ENCODE data around the gene SLC28A3. TPM values are rescaled to one million over a fixed set of nuclear protein-coding genes. Genes with fewer than 3 reads are reported as not detected.

Gene SLC28A3
- total and polyA plus RNA-seq, 2 donors (not counting 3 experiments of a cell fraction or from before 2014, with no cell fraction given), result not detected

DNA sequence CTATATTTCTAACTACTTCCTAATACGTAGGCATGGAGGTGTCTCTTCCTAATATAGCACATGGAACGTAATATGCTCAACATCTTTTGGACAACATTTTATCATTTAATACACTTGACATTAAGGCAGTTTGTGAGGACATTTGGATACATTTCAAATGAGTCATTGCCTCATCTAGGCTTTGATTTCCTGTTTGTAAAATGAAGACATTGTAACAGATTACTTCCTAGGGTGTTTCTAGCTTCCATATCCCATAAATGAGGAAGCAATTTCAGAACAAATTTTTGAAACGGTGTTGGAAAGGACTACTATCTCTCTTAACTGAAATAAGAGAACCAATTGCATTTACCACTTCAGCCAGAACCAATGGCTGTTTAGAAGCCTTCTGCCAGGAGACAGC lies 38.7 kb downstream of the SLC28A3 start:
- no peaks in the 10 kb centered on the region for H3K79me2 ChIP-seq (ENCODE audit: control insufficient read depth, insufficient read depth, low read length)
- H4K20me1 ChIP-seq (replicated peaks; ENCODE audit: control insufficient read depth, extremely low read depth, insufficient read depth, low read length), result no peaks in the 10 kb centered on the region
- FAIRE-seq (peak; percentile 76), DNase-seq (ENCODE audit: low read depth, low spot score) (peak; percentile 22)
- dilution Hi-C loops (cut with MboI; ENCODE audit: extremely low pct_ligation_motif_present, low sequenced_read_pairs), result no loop called here
- ChIA-PET CTCF (no interaction called here), POLR2A (no interaction called here)
- H3K9me1 ChIP-seq (replicated peaks; ENCODE audit: control insufficient read depth, extremely low read depth, insufficient read depth, low read length), result no peaks in the 10 kb centered on the region
- no peak overlapping the region for H3K4me2 ChIP-seq (ENCODE audit: insufficient read depth, low read length)
- peaks cover 7% of the 10 kb centered on the region for H3K4me1 ChIP-seq (ENCODE audit: control insufficient read depth, extremely low read depth, insufficient read depth, low read length)
- no peaks in the 10 kb centered on the region for H3K36me3 ChIP-seq (ENCODE audit: control insufficient read depth in 2 of 2, extremely low read depth in 1 of 2, insufficient read depth in 2 of 2, low read length in 2 of 2)
- H3K4me3 ChIP-seq (replicated peaks in 1 of 3; ENCODE audit: insufficient read depth in 1 of 3, low read depth in 1 of 3, low read length in 3 of 3), result no peak overlapping the region
- no TSS peak for BruUV-seq (replicated peaks)
- no peaks in the 10 kb centered on the region for H3K9me3 ChIP-seq (replicated peaks; ENCODE audit: control insufficient read depth, insufficient read depth, low read length)
- TF ChIP-seq, protein P1, sequence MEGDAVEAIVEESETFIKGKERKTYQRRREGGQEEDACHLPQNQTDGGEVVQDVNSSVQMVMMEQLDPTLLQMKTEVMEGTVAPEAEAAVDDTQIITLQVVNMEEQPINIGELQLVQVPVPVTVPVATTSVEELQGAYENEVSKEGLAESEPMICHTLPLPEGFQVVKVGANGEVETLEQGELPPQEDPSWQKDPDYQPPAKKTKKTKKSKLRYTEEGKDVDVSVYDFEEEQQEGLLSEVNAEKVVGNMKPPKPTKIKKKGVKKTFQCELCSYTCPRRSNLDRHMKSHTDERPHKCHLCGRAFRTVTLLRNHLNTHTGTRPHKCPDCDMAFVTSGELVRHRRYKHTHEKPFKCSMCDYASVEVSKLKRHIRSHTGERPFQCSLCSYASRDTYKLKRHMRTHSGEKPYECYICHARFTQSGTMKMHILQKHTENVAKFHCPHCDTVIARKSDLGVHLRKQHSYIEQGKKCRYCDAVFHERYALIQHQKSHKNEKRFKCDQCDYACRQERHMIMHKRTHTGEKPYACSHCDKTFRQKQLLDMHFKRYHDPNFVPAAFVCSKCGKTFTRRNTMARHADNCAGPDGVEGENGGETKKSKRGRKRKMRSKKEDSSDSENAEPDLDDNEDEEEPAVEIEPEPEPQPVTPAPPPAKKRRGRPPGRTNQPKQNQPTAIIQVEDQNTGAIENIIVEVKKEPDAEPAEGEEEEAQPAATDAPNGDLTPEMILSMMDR (IDR thresholded peaks at IDR 0.05; ENCODE audit: extremely low read depth in 1 of 2, insufficient read depth in 1 of 2, low read depth in 1 of 2, low read length in 2 of 2), result no peak
- TF ChIP-seq MYC (IDR thresholded peaks at IDR 0.05; ENCODE audit: low read depth, low read length) (no peak), POLR2AphosphoS5 (IDR thresholded peaks at IDR 0.05; ENCODE audit: insufficient read depth, low read depth, low read length) (no peak), GATA2 (IDR thresholded peaks at IDR 0.05; ENCODE audit: insufficient read depth, insufficient read length, low read depth, low read length) (no peak), FOS (IDR thresholded peaks at IDR 0.05; ENCODE audit: borderline replicate concordance, insufficient read depth, low read length) (peak; percentile 57), JUN (IDR thresholded peaks at IDR 0.05; ENCODE audit: borderline replicate concordance, insufficient read depth, insufficient read length, low read depth) (peak; percentile 33), POLR2A (IDR thresholded peaks at IDR 0.05; ENCODE audit: low read depth, low read length) (no peak), EZH2 (IDR thresholded peaks at IDR 0.05; ENCODE audit: borderline replicate concordance, low read depth, low read length, severe bottlenecking) (no peak)
- TF ChIP-seq, protein P2, sequence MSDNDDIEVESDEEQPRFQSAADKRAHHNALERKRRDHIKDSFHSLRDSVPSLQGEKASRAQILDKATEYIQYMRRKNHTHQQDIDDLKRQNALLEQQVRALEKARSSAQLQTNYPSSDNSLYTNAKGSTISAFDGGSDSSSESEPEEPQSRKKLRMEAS (IDR thresholded peaks at IDR 0.05; ENCODE audit: insufficient read depth, insufficient read length), result no peak
- peaks cover 0 to 3% of the 10 kb centered on the region in 2 experiments for H3K27me3 ChIP-seq (ENCODE audit: control insufficient read depth in 2 of 2, insufficient read depth in 2 of 2, low read length in 2 of 2)
- H3K27ac ChIP-seq (ENCODE audit: insufficient read depth, low read depth, low read length), result no peak overlapping the region
- intact Hi-C loops (cut with micrococcal nuclease), result no loop called here
- H2AFZ ChIP-seq (ENCODE audit: low read depth, low read length), result no peak overlapping the region
- H3K9ac ChIP-seq (replicated peaks; ENCODE audit: extremely low read depth, insufficient read depth, low read length), result no peak overlapping the region
